Measurements from ENCODE around the gene MTMR10. TPM values are rescaled to one million over a fixed set of nuclear protein-coding genes. Genes with fewer than 3 reads are reported as not detected.

The MTMR10 gene
- total RNA-seq, 2 donors from 2014 or later: 23.3 to 25.0 TPM

GRCh38 chr15:30917675-30918074, 73.8 kb downstream of the MTMR10 start:
- no peak overlapping the region for H3K27ac ChIP-seq
- no peaks in the 10 kb centered on the region for H3K9me3 ChIP-seq
- no peak overlapping the region for H3K4me3 ChIP-seq
- peaks cover 48% of the 10 kb centered on the region for H3K36me3 ChIP-seq
- H3K27me3 ChIP-seq: no peaks in the 10 kb centered on the region
- DNase-seq (ENCODE audit: low spot score): no peak
- H3K4me1 ChIP-seq: peaks cover 0 to 13% of the 10 kb centered on the region in 2 donors
- TF ChIP-seq, protein P1, sequence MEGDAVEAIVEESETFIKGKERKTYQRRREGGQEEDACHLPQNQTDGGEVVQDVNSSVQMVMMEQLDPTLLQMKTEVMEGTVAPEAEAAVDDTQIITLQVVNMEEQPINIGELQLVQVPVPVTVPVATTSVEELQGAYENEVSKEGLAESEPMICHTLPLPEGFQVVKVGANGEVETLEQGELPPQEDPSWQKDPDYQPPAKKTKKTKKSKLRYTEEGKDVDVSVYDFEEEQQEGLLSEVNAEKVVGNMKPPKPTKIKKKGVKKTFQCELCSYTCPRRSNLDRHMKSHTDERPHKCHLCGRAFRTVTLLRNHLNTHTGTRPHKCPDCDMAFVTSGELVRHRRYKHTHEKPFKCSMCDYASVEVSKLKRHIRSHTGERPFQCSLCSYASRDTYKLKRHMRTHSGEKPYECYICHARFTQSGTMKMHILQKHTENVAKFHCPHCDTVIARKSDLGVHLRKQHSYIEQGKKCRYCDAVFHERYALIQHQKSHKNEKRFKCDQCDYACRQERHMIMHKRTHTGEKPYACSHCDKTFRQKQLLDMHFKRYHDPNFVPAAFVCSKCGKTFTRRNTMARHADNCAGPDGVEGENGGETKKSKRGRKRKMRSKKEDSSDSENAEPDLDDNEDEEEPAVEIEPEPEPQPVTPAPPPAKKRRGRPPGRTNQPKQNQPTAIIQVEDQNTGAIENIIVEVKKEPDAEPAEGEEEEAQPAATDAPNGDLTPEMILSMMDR (IDR thresholded peaks at IDR 0.05): no peak

GRCh38 chr15:30917013-30917412, 74.4 kb downstream of the MTMR10 start:
- DNase-seq (ENCODE audit: low spot score): no peak
- no peaks in the 10 kb centered on the region for H3K9me3 ChIP-seq
- H3K27ac ChIP-seq: no peak overlapping the region
- peaks cover 53% of the 10 kb centered on the region for H3K36me3 ChIP-seq
- H3K4me1 ChIP-seq: peaks cover 0 to 7% of the 10 kb centered on the region in 2 donors
- no peak overlapping the region for H3K4me3 ChIP-seq
- TF ChIP-seq, protein P1 (IDR thresholded peaks at IDR 0.05): no peak
- no peaks in the 10 kb centered on the region for H3K27me3 ChIP-seq

- Histone ChIP-seq H3K36me3 (peaks cover 63% of the 10 kb centered on the region), H3K4me3 (no peak overlapping the region), H3K27ac (no peak overlapping the region), H3K4me1 (no peaks in the 10 kb centered on the region), H3K9me3 (no peaks in the 10 kb centered on the region), H3K27me3 (no peaks in the 10 kb centered on the region)
- TF ChIP-seq, protein P1 (IDR thresholded peaks at IDR 0.05): no peak
- no peak for DNase-seq (ENCODE audit: low spot score)
Observed at GRCh38 chr15:30913761-30914160, 77.7 kb downstream of the MTMR10 start.

- Histone ChIP-seq H3K27me3 (no peaks in the 10 kb centered on the region), H3K27ac (no peak overlapping the region)
Observed at GRCh38 chr15:30906366-30906765, 85.1 kb downstream of the MTMR10 start.

GRCh38 chr15:30905821-30906220, 85.6 kb downstream of the MTMR10 start:
- H3K27me3 ChIP-seq: no peaks in the 10 kb centered on the region
- no peak overlapping the region for H3K27ac ChIP-seq
- H3K36me3 ChIP-seq: peaks cover 24% of the 10 kb centered on the region
- H3K4me1 ChIP-seq: peaks cover 0 to 26% of the 10 kb centered on the region in 2 donors
- no peaks in the 10 kb centered on the region for H3K9me3 ChIP-seq
- TF ChIP-seq, protein P1 (IDR thresholded peaks at IDR 0.05): peak in 1 of 2 donors; percentile 29
- H3K4me3 ChIP-seq: no peak overlapping the region
- no peak for DNase-seq (ENCODE audit: low spot score)

More at GRCh38 chr15:30906366-30906765, 85.1 kb downstream of the MTMR10 start:
- no peaks in the 10 kb centered on the region for H3K9me3 ChIP-seq
- peaks cover 29% of the 10 kb centered on the region for H3K36me3 ChIP-seq
- DNase-seq (ENCODE audit: low spot score): no peak
- no peak overlapping the region for H3K4me3 ChIP-seq
- TF ChIP-seq, protein P1 (IDR thresholded peaks at IDR 0.05): no peak
- peaks cover 0 to 26% of the 10 kb centered on the region in 2 donors for H3K4me1 ChIP-seq

- Histone ChIP-seq H3K27me3 (no peaks in the 10 kb centered on the region), H3K27ac (peak overlapping the region in 1 of 2 donors; percentile 84), H3K36me3 (peaks cover 14% of the 10 kb centered on the region), H3K9me3 (no peaks in the 10 kb centered on the region), H3K4me3 (no peak overlapping the region), H3K4me1 (peaks cover 0 to 26% of the 10 kb centered on the region in 2 donors)
- no peak for DNase-seq (ENCODE audit: low spot score)
- TF ChIP-seq, protein P1 (IDR thresholded peaks at IDR 0.05): no peak
Observed at GRCh38 chr15:30904812-30905211, 86.6 kb downstream of the MTMR10 start.
